Body of pancreas (tissue), 4 donors: ENCODE measurements around the gene MACF1.

Source experiments
- POLR2A ChIP-seq, 3 donors: fragments of 450-650 bp; IDR thresholded peaks; one replicate each; pipeline ENCODE4 v1.6.1; 2016; ENCODE audit warnings: antibody characterized with exemption in 3 of 3, mild to moderate bottlenecking in 2 of 3
- TF ChIP-seq, protein P1 (sequence below), 7 experiments: fragments of 450-650 bp in 4 of 7; fragments of 200-600 bp in 3 of 7; sonication (generic) in 3 of 7; IDR thresholded peaks; one replicate each; pipeline ENCODE4 v1.5.1; 2016 to 2019; ENCODE audit warnings: antibody characterized with exemption in 7 of 7

DNA sequence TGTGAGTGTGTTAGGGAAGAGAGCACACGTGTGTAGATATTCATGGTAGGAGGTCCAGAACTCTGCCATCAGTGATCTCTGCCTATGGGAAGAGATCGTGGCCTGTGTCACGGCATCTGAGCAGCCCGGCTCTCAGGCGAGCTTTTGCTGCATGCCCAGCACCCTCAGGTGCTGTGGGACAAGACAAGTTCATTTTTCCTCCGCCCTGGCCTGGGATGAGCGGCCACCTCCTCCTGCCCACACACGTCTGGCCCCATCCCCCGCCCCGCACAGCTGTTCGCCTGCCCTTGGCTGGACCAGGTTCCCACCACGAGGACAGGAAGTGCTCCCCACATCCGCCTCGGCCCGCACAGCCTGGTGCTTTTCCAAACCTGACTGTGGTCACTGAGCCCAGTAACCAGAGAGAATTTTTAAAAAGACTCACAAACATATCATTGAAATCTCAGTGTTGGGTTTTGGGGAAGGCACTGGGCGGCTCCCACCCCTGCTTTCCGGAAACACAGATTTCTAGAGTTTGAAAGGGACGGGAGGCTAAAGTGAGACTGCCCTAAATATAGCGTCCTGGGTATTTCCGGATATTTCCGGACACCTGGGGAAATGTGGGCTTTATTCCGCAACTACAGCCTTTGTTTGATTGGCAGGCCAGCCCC lies 305.0 kb downstream of the MACF1 start:
- no peak for TF ChIP-seq POLR2A (IDR thresholded peaks at IDR 0.05)
- TF ChIP-seq, protein P1, sequence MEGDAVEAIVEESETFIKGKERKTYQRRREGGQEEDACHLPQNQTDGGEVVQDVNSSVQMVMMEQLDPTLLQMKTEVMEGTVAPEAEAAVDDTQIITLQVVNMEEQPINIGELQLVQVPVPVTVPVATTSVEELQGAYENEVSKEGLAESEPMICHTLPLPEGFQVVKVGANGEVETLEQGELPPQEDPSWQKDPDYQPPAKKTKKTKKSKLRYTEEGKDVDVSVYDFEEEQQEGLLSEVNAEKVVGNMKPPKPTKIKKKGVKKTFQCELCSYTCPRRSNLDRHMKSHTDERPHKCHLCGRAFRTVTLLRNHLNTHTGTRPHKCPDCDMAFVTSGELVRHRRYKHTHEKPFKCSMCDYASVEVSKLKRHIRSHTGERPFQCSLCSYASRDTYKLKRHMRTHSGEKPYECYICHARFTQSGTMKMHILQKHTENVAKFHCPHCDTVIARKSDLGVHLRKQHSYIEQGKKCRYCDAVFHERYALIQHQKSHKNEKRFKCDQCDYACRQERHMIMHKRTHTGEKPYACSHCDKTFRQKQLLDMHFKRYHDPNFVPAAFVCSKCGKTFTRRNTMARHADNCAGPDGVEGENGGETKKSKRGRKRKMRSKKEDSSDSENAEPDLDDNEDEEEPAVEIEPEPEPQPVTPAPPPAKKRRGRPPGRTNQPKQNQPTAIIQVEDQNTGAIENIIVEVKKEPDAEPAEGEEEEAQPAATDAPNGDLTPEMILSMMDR (IDR thresholded peaks at IDR 0.05): no peak
